ENCODE results near the gene CASKIN1.

Gene CASKIN1

DNA sequence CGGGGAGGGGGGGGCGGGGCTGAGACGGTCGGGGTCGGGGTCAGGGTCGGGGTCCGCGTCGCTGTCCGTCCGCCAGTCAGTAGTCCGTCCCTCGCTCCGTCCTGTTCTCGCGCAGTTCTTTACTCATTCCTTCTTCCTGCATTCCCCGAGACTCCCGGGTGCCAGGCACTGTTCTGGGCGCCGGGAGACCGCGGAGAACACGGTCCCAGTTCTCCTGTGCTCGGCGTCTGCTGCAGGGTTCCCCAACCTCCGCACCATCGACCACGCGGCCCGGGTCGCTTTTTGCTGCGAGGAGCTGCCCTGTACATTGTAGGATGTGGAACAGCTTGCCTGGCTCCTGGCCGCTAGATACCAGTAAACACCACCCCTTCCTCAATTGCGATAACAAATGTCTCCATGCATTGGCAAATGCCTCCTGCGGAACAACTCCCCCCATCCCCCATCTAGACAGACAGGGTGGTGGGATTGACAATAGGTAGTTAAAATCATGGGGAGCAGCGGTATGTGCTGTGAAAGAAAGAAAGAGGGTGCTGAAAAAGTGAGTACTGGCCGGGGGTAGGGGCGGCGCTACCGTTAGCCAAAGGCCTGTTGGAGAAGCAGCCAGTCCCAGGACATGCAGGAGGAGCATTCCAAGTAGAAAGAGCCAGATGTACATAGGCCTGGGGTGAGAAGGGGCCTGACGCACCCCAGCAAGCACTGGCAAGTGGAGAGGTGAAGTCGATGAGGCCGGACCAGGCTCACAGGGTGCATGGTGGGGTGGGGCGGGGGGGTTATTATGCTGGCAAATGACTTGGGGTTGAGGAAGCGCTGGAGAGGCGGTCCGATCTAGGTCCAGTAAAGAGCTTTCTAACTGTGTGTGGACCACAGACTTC, 40.2 kb downstream of the CASKIN1 start:
- Histone ChIP-seq H3K36me3 (ENCODE audit: insufficient read depth, low read length) (peaks cover 42% of the 10 kb centered on the region), H3K9ac (ENCODE audit: low read depth, low read length) (peak overlapping the region; percentile 79), H3K9me3 (ENCODE audit: insufficient read depth, low read length, severe bottlenecking) (no peaks in the 10 kb centered on the region), H3K4me2 (ENCODE audit: insufficient read depth, low read length) (peak overlapping the region; percentile 72), H3K4me1 (ENCODE audit: insufficient read depth, low read length) (peaks cover 55% of the 10 kb centered on the region), H4K20me1 (ENCODE audit: insufficient read depth, low read length) (peaks cover 87% of the 10 kb centered on the region), H3K79me2 (ENCODE audit: insufficient read depth, low read length) (peaks cover 85% of the 10 kb centered on the region), H3K27me3 (ENCODE audit: insufficient read depth, low read length, poor library complexity) (no peaks in the 10 kb centered on the region), H3K4me3 (ENCODE audit: low read depth in 1 of 2, low read length in 2 of 2) (peak overlapping the region; percentile 44 to 95), H3K27ac (ENCODE audit: low read length) (peak overlapping the region; percentile 74), H2AFZ (ENCODE audit: low read depth, low read length) (peak overlapping the region; percentile 54)
- ATAC-seq (ENCODE audit: insufficient read depth, low read depth) (no peak), DNase-seq (peak; percentile 31)
- TF ChIP-seq EZH2 (IDR thresholded peaks at IDR 0.05; ENCODE audit: borderline replicate concordance, low read depth, low read length, severe bottlenecking) = no peak
- TF ChIP-seq, protein P1, sequence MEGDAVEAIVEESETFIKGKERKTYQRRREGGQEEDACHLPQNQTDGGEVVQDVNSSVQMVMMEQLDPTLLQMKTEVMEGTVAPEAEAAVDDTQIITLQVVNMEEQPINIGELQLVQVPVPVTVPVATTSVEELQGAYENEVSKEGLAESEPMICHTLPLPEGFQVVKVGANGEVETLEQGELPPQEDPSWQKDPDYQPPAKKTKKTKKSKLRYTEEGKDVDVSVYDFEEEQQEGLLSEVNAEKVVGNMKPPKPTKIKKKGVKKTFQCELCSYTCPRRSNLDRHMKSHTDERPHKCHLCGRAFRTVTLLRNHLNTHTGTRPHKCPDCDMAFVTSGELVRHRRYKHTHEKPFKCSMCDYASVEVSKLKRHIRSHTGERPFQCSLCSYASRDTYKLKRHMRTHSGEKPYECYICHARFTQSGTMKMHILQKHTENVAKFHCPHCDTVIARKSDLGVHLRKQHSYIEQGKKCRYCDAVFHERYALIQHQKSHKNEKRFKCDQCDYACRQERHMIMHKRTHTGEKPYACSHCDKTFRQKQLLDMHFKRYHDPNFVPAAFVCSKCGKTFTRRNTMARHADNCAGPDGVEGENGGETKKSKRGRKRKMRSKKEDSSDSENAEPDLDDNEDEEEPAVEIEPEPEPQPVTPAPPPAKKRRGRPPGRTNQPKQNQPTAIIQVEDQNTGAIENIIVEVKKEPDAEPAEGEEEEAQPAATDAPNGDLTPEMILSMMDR (IDR thresholded peaks at IDR 0.05; ENCODE audit: borderline replicate concordance, extremely low read depth, low read length, poor library complexity, severe bottlenecking) = no peak

DNA sequence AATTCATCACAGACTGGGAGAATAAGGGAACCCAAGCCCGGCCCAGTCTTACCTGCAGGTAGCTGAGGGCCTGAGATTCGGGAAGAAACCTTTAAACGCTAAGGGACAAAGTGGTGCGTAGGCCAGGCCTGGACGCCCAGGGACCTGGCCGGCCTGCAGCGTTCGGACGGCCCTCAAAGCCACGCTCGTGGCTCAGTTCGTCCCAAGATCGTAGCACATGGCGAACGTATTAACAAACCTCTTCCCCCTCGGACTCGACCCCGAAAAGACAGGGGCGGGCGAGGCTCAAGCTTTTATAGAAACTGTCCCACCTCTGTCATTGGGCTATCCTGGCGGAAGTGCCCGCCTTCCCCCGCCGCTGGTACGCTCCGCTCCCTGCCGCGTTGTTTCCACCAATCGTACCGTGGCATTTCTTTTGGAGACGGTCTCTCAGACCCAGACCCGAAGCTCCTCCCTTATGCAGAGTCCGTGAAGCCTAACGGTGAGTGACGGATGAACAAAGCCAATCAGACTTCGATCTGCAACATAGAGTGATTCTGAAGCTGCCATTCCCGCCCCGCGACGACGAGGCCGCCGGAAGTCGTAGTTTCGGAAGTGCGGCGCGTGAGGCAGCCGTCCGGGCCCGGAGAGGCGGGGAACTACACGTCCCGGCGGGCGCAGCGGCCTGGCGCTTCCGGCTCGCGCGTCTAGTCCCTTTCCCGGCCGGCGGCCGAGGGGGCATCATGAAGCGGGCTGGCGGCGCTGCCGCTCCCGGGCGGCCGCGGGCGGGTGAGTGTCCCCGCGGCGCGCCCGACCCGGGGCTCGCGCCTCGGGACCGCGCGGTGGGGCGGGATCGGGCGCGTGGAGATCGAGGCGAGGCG, 41.1 kb downstream of the CASKIN1 start, which contains the start of gene TRAF7:
TRAF7 (plus strand) TSS at position 692 of the 860 bp plus-strand sequence. CDS start 8,139 bp downstream, outside the sequence.
- Histone ChIP-seq H3K9ac (ENCODE audit: low read depth, low read length) (peak within 1 kb of the TSS; percentile 89), H3K9me3 (ENCODE audit: insufficient read depth, low read length, severe bottlenecking) (no peaks in the 10 kb centered on the region), H2AFZ (ENCODE audit: low read depth, low read length) (peak within 1 kb of the TSS; percentile 54), H4K20me1 (ENCODE audit: insufficient read depth, low read length) (peaks cover 89% of the 10 kb centered on the region), H3K27ac (ENCODE audit: low read length) (peak within 1 kb of the TSS; percentile 86), H3K27me3 (ENCODE audit: insufficient read depth, low read length, poor library complexity) (no peaks in the 10 kb centered on the region), H3K4me2 (ENCODE audit: insufficient read depth, low read length) (peak within 1 kb of the TSS; percentile 86), H3K36me3 (ENCODE audit: insufficient read depth, low read length) (peaks cover 42% of the 10 kb centered on the region), H3K4me3 (ENCODE audit: low read depth in 1 of 2, low read length in 2 of 2) (peak within 1 kb of the TSS; percentile 95 to 97), H3K4me1 (ENCODE audit: insufficient read depth, low read length) (peaks cover 55% of the 10 kb centered on the region), H3K79me2 (ENCODE audit: insufficient read depth, low read length) (peaks cover 77% of the 10 kb centered on the region)
- ATAC-seq (ENCODE audit: insufficient read depth, low read depth) (peak; percentile 95), DNase-seq (peak; percentile 100)
- TF ChIP-seq, protein P1 (IDR thresholded peaks at IDR 0.05; ENCODE audit: borderline replicate concordance, extremely low read depth, low read length, poor library complexity, severe bottlenecking) = peak; percentile 6
- TF ChIP-seq EZH2 (IDR thresholded peaks at IDR 0.05; ENCODE audit: borderline replicate concordance, low read depth, low read length, severe bottlenecking) = no peak

DNA sequence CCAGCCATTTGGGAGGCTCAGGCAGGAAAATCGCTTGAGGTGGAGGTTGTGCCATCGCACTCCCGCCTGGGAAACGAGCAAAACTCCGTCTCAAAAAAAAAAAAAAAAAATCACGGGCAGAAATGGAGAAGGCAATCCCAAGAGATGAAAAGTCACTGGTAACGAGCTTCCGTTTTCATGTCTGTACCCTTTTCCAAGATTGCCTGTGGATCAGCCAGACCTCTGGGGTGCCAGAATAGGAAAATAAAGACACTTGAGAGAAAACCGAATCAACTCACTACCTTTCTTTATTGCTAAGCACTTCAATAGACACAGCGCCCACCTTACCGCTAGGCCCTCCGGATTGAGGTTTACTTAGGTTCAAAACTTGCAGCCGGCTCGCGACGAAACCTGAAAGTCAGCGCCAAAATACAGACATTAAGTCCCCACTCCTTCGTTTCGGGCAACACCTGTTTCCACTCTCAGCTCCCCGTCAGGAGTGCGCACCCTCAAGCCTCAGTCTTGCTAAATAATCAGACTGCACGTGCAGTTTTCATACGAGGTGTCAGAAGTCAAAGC, 41.8 kb downstream of the CASKIN1 start:
- peak overlapping the region; percentile 37 for H2AFZ ChIP-seq (ENCODE audit: low read depth, low read length)
- peaks cover 90% of the 10 kb centered on the region for H4K20me1 ChIP-seq (ENCODE audit: insufficient read depth, low read length)
- H3K36me3 ChIP-seq (ENCODE audit: insufficient read depth, low read length) = peaks cover 42% of the 10 kb centered on the region
- H3K9ac ChIP-seq (ENCODE audit: low read depth, low read length) = peak overlapping the region; percentile 89
- peaks cover 60% of the 10 kb centered on the region for H3K4me1 ChIP-seq (ENCODE audit: insufficient read depth, low read length)
- no peaks in the 10 kb centered on the region for H3K27me3 ChIP-seq (ENCODE audit: insufficient read depth, low read length, poor library complexity)
- no peak for ATAC-seq (ENCODE audit: insufficient read depth, low read depth)
- H3K79me2 ChIP-seq (ENCODE audit: insufficient read depth, low read length) = peaks cover 70% of the 10 kb centered on the region
- peak overlapping the region; percentile 86 for H3K27ac ChIP-seq (ENCODE audit: low read length)
- no peaks in the 10 kb centered on the region for H3K9me3 ChIP-seq (ENCODE audit: insufficient read depth, low read length, severe bottlenecking)
- peak overlapping the region; percentile 86 for H3K4me2 ChIP-seq (ENCODE audit: insufficient read depth, low read length)
- peak overlapping the region; percentile 95 to 97 for H3K4me3 ChIP-seq (ENCODE audit: low read depth in 1 of 2, low read length in 2 of 2)
- TF ChIP-seq EZH2 (IDR thresholded peaks at IDR 0.05; ENCODE audit: borderline replicate concordance, low read depth, low read length, severe bottlenecking) = no peak
- TF ChIP-seq, protein P1 (IDR thresholded peaks at IDR 0.05; ENCODE audit: borderline replicate concordance, extremely low read depth, low read length, poor library complexity, severe bottlenecking) = no peak
- DNase-seq = no peak

Measured in DND-41 (cell line).